HG03442 (cell line): ENCODE data around the gene LIMCH1.

ENCODE experiments used
- ATAC-seq: cut with Tn5 transposase; IDR thresholded peaks from one replicate; pipeline ENCODE4 v1.9.1; 2021; ENCODE audit warnings: mild to moderate bottlenecking, moderate library complexity; ENCODE audit not compliant: unreplicated experiment

The LIMCH1 gene

DNA sequence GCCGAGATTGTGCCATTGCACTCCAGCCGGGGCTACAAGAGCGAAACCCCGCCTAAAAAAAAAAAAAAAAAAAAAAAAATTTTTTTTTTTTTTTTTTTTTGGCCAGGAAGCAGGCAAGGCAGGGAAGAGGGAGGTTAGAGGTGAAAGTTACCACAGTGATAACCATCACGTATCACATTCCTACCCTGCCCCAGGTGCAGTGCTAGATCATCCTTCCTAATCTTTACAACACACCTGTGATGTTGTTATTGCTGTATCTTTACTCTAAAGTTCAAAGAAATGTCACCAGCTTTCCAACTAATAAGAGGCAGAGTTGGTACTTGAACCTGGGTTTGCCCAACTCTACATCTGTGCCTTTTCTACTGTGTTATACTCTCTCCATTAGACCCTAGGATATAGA is 7.2 kb upstream of the LIMCH1 start:
- no peak for ATAC-seq

DNA sequence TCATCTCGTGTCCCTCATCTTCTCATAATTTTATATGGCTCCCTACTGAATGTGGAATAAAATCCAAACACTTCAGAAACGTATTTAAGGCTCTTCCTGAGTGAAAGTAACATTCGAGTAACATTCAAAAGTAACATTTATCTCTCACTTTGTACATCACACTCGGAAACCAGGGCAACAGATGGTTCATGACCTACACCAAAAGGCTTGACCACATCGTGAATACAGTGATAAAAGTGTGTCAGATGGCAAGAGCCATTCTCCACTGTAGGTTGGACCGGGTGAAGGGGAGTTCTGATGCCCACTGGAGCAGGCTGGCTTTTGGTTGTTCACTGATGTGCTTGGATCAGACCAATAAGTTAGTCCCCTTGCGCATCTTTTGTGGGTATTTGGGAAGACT is 5.6 kb upstream of the LIMCH1 start:
- ATAC-seq = no peak

DNA sequence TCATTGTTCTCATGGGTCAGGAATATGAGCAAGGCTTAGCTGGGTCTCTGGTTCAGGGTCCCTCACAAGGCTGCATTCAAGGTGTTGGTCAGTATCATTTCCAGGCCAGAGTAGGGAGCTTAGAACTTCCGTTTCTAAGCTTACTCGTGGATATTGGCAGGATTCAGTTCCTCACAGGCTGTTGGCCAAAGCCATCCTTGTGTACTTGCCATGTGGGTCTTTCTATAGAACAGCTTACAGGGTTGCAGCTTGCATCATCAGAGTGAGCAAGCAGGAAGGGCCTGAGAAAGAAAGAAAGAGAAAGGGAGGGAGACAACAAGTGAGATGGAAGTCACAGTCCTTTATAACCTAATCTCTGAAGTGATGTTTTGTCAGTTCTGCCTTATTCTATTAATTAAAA is 5.1 kb upstream of the LIMCH1 start:
- ATAC-seq = no peak

DNA sequence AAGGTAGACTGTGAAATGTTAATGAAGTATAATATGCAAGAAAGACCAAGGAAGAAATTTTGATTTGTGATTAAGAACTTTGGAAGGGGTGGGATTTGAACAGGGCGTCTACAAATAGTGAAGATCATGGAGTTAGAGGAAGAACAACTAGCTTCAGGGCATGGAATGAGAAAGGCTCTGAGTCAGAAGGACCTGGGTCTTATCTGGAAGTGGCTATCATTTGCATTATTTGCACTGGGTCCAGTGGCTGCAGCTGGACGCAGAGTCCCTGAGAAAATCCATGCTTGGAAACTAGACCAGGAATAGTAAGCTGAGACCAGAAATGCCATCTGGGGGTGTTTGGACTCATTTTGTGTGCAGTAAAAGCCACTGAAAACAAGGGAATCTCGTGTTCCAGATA is 4.3 kb upstream of the LIMCH1 start:
- no peak for ATAC-seq

DNA sequence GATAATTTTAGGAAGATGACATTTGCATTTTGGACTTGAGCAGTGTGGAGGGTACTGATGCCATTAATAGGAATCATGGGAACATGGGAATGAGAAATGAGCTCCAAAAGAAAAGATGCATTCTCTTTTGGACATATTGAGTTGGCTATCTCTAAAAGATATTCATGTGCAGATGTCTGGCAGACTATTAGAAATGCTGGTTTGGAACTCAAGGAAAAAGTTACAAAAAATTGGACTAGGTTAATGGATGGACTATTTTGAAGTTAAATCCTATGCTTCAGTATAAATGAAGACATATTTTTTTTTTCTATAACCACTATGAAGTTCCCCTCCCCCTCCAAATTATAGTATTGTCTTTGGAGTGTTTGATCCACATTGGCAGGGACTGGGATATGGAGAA is 3.6 kb upstream of the LIMCH1 start:
- ATAC-seq = no peak

DNA sequence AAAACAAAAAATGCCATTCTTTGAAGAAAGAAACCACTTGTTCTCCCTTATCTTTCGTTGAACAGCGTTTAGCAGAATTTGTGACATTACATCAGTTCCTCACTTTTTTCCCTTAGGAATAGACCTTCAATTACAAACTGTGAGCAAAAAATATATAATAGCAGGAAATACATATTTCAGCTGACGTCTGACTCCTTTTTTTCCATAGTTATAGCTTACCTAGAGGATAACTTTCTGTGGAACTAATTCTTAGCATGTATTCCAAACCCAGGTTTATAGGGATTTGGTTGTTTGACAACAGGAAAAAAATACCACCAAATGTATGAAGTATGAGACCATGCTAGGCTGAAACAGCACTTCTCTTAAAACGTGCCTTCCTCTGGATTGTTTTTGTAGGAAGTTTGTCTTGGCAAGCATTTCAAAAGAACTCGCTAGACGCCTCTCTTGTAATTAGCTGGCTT is 2.0 kb upstream of the LIMCH1 start:
- no peak for ATAC-seq

DNA sequence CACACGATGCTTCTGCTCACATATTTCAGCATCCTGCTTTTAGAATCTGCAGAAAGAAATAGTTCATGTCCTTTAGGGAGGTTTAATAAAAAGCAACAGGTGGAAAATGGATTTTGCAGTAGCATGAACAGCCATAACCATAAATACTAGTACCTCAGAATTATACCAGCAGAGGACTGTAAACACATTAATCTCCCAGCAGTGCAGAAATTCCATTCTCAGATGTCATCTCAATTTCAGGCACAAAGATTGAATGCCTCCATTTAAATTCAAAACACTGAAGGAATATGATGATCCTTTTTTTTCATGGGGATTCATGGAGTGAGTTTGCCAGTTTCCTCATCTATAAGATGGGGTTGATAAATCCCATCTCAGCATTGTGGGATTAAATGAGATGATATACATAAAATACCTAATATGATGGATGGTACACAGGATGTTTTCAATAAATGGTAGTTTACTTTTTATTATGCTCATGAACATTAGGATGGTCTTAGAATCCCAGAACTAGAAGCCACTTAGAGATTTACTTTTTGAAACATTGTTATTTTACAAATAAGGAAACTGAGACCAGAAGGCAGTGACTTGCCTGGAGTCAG is 566 bp upstream of the LIMCH1 start:
- no peak for ATAC-seq

DNA sequence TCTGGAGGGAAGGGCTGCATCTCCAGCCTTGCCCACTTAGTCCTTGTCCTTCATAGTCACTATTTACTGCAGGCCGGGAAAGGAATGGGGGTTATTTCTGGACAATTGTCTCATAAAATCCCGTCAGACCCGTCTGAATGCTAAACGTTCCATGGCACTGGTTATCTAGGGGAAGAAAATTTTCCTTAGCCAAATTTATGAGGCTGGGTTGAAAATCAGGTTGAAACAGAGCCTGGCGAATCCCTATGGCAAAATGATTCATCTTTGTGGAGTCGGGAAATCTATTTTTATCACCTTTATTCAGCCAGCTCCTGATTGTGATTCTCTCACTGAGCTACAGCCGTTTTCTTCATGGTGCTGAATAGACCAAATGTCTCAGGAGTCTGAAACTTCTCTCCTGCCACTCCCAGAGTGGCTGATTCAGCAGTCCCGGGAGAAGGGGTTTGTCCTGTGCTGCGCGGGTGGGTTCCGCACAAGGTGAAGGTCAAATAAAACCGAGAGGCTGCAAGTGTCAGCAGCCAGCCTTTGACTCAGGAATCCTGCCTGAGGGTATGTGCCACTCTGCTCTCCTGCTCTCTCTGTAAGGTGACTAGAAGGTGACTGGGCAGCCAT is 1.0 kb downstream of the LIMCH1 start:
- no peak for ATAC-seq

DNA sequence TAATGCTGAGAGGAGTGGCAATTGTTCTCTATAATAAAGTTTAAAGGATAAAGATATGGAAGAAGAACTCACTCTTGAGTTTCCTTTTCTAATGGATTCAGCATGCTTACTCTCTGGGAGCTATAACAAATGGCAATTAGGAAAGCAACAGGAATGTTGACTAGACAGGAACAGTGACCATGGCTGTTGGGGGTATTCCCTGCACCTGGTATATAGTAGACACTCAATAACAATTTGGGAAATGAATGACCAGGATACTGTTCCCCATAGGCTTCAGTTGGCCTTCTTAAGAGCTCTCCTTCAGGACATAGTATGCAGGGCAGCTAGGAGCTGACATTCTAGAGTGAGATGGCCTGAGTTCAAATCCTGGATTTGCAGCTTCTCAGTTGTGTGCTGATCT is 1.8 kb downstream of the LIMCH1 start:
- ATAC-seq = no peak

DNA sequence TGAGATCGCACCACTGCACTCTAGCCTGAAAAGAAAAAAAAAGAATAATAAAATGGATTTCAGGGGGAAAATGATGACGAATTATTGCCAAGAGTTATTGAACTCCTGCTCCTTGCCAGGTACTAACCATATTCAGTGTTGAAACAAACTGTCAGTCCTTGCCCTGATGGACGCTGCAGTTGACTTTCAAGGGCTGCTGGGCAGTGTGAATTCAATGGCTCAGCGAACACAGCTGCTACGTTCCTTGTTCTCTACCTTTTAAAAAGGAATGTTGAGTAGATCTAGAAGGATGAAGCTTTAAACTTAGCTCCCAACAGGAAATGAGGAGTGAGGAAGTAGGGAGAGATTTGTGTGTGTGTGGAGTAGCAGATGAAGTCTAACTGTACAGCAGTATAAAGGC is 2.7 kb downstream of the LIMCH1 start:
- no peak for ATAC-seq

DNA sequence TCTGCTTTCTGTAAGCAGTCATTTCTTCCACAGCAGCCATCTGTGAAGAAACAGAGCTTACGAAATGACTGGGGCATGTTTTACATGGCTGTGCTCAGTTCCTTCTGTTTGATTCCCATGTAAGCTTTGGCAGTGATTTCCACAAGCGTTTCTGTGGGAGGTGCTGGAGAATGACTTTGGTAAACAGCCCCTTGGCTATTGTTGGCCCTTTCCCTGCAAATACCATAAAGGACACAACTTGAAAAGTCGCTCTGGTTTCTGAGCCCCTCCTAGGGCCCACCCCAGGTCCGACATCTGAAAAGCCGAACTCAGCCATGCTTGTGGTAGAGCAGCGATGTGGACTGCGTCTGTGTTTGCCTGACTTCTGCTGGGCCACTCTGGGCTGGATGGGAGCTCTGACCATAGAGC is 3.7 kb downstream of the LIMCH1 start:
- ATAC-seq = no peak

DNA sequence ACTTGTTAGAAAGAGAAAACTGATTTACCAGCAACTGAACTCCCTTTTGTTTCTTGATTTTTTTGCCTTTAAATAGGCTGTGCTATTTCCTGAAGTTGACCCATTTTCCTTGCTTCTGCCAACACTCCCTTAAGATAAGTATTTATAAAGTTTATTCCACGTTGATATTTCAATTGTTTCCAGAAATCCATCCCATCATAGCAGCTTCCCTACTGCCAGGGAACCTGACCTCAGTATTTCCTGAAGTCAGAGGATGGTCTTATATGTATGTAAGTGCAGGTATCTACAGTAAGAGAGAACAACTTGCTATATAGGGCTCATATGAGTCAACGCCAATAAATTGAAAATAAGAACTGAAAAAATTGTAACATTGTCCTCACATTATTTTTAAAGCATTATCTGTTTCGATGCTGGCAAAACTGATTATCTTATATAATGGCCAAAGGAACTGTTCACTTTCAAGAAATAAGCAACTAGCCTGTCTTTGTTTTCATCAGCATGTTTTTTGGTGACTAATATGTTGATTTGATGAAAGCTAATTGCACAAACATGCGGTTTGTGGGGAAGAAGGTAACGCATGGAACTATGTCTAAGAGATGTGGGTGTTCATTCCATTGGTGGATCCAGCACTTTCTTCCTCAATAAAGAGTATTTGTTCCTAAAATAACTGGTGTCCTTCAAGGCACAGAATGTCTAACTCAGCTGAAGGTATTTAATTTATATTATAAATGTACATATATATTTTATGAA is 4.7 kb downstream of the LIMCH1 start:
- no peak for ATAC-seq

DNA sequence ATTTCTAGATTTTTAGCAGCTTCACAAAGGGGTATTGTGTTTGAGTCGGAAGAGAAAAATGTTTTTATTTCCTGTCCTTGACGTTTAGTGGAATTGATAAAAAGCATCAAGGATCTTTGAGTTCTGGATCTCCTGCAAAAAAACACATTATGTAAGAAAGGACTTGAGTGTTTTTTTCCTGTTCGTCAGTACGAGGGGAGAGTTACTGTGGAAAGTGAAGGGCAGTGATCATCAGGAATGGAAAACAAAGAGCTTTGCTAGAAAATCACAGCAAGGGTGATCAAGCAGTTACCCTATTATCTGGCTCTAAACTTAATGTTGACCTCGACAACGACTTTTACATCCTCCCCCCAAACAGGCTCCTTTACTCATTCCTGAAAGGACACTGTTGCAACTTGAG is 7.3 kb downstream of the LIMCH1 start:
- no peak for ATAC-seq

DNA sequence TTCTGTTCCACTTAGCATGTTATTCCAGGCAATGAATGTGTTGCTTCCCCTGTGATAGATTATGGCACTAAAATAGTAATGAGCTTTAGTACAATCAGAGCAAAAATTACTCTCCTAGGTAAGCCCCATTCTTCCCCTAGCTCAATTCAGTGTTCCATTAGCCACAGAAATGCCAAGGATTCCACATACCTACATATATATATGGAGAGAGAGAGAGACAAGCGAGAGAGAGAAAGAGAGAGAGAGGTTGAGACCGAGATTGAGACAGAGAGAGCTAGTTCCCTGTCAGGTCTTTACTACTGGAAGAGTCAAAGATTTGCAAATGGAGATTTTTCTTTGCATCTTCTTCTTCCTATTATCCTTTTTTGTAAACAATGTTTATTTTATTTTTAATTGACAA is 8.7 kb downstream of the LIMCH1 start:
- no peak for ATAC-seq

DNA sequence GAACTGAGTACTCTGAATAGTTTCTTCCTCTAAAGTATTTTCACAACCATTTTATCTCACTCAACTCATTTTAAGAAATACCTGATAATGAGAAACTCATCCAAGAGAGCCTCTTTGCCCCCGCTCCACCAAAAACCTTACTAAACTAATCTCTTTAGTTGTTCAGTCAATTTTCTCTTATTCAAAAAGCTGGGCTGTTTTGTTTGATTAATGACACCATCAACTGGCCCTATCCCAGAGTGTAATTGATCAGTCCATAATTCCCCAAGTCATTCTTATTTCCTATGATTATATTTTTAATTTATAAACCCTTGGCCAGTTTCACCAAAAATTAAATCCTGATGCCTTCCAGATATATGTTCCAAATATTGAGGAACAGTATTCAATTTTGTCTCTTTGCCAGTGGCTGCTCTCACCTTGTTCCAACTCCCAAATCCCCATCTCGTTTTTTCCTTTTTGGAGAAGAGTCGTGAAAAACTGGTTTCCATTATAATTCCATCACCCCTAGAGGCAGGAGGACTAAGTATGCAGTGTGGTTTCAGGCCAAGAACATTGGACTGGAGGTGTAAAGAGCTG is 10.4 kb downstream of the LIMCH1 start:
- ATAC-seq = no peak

DNA sequence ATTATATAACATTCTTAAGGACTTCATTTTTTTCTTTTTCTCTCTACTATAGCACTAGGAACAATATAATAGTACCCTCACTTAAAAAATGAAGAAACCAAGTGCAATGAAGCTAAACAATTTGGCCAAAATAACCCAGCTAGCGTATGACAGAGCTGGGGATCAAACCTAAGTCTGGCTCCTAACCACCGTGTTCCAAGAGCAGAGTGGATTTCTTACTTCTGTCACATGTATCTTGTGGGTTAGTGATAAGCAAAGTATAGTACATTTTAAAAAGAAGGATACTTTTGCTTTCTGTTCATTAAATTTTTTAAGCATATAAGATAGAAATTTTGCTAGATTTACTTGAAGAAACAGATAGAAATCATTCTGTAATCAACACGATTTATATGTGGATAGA is 11.5 kb downstream of the LIMCH1 start:
- ATAC-seq = no peak

DNA sequence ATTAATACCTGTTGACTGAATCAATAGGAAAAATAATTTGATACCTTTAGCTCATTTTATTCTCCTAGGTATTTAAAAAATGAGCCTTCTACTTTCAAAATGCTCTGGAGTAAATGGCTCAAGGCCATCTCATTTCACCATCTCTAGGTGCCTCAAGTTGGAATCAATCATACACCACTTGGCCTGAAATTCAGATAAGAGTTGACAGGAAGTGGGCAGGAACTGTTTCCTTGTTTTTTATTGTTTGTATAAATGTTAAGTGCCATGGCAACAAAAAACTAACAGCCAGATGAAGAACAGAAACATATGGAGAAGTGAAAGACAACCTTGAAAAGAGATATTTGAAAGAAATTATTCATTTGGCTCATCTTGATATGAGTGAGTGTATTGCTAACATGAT is 12.4 kb downstream of the LIMCH1 start:
- ATAC-seq = no peak

DNA sequence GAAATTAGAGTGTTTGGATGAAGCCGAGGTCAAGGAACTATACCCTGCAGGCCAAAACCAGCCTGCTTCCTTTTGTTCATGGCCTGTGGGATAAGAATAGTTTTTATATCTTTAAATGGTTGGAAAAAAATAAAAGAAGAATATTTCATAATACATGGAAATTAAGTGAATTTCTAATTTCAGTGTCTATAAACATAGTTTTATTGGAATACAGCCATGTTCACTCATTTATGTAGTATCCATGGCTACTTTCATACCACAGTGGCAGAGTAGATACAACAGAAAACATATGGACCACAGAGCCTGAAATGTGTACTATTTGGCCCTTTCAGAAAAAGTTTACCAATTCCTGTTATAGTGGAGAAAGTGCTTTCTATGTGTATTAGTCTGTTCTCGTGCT is 13.6 kb downstream of the LIMCH1 start:
- ATAC-seq = no peak

DNA sequence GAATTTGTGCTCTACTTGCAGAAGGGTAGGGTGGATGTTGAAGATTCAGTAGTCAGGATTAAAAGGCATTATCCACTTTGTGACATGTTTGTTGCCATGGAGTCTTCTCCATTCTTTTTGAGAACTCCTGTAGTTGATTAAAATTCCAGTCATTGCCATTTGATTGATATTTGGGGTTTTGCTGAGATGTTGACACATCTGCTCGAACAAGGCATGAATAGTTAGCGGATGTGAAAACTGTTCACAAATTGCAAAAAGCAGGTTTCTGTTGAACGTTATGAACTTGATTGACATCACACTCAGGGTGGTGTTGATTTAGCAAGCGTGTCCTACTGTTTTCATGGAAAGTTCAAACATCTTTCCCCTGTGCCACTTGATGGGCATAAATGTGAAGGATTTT is 16.9 kb downstream of the LIMCH1 start:
- ATAC-seq = no peak

DNA sequence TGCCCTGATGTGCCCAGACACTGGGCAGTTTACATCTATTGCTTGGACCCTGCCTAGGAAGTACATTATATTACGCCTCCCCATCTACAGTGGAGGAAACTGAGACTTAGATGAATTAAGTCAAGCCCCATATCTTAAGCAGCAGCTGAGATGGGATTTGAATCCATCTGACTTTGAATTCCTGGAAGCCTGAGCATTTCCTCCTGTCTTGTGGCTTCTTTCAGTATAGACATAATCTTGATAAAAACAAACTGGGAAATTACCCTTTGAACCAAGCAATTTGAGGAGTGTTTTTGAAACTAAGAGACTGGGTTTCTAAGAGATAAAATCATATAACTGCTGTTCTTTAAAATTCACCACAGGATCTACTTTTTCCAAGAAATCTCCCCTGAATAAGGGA is 18.6 kb downstream of the LIMCH1 start:
- no peak for ATAC-seq

DNA sequence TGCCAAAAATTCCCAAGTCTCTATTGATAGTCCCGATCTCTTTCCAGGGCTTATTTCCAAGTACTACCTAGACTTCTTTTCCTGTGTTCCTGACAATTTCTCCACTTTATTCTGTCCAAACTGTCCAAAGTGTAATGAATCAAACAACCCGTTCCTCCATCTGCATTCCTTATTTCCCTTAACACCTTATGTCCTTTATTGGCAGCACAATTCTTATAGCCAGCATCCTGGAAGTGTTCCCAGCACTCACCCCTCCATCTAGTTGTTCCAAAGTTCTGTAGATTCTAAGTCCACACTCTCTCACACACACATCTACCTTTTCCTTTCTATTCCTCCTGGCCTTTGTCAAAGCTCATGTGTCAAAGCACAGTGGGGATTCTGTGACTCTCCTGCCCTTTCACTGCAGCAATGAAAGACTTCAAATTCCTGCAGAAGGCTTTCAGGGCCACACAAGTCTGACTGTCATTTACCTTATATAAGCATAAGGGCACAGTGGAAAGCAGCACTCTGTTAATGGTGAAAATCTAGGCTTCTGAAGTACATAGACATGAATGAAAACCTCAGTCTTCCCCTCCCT is 22.1 kb downstream of the LIMCH1 start:
- no peak for ATAC-seq

DNA sequence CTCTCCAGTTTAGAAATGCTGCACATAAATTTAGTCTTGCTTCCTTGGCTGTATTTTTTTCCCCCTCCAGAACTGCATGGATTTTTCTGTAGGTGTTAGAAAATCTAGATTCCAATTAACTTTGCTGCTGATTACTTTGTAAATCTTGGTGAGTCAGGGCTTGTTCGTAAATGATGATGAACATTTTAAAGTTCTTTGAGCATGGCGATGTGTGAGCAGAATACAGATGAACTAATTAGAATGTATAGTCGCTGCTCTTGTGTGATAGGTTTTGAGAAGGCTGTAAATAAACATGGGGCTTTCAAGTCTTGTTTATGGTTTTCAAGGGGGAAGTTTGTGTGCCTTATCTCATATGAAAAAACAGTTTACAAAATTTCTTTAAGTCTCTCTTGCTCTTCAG is 23.3 kb downstream of the LIMCH1 start:
- ATAC-seq = no peak
